Sigmoid colon (tissue), 3 donors: Measurements from ENCODE around the gene NAA25.

Source experiments
- POLR2A ChIP-seq, 2 donors: fragments of 450-650 bp; IDR thresholded peaks; one replicate each; pipeline ENCODE4 v1.6.1; 2016; ENCODE audit warnings: antibody characterized with exemption in 2 of 2, mild to moderate bottlenecking in 2 of 2, moderate library complexity in 2 of 2
- TF ChIP-seq, protein P1 (sequence below), 4 experiments: fragments of 450-650 bp in 3 of 4; fragments of 200-600 bp in 1 of 4; IDR thresholded peaks; one replicate each; pipeline ENCODE4 v1.5.1; 2016 to 2019; ENCODE audit warnings: antibody characterized with exemption in 4 of 4, mild to moderate bottlenecking in 3 of 4, moderate library complexity in 2 of 4

DNA sequence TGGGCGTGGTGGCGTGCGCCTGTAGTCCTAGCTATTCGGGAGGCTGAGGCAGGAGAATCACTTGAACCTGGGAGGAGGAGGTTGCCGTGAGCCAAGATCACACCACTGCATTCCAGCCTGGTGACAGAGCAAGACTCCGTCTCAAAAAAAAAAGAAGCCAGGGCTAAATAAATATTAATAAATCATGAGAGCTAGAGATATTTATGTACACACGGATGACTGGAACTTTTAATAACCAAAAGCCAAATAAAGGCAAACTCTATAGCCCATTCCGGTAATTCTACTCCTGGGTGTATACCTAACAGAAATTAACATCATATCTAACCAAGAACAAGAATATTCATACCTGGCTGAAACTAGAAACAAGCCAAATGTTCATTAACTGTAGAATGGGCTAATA is 9.1 kb upstream of the NAA25 start:
- TF ChIP-seq, protein P1, sequence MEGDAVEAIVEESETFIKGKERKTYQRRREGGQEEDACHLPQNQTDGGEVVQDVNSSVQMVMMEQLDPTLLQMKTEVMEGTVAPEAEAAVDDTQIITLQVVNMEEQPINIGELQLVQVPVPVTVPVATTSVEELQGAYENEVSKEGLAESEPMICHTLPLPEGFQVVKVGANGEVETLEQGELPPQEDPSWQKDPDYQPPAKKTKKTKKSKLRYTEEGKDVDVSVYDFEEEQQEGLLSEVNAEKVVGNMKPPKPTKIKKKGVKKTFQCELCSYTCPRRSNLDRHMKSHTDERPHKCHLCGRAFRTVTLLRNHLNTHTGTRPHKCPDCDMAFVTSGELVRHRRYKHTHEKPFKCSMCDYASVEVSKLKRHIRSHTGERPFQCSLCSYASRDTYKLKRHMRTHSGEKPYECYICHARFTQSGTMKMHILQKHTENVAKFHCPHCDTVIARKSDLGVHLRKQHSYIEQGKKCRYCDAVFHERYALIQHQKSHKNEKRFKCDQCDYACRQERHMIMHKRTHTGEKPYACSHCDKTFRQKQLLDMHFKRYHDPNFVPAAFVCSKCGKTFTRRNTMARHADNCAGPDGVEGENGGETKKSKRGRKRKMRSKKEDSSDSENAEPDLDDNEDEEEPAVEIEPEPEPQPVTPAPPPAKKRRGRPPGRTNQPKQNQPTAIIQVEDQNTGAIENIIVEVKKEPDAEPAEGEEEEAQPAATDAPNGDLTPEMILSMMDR (IDR thresholded peaks at IDR 0.05) = no peak
- no peak for TF ChIP-seq POLR2A (IDR thresholded peaks at IDR 0.05)
